GM12801 (cell line): ENCODE measurements around the gene ENOX2.

Source experiments
- TF ChIP-seq, protein P1 (sequence below): IDR thresholded peaks from one replicate; pipeline ENCODE4 v1.5.1; 2011; ENCODE audit warnings: control low read depth; ENCODE audit not compliant: insufficient read length; ENCODE audit errors: extremely low read depth

Gene ENOX2

DNA sequence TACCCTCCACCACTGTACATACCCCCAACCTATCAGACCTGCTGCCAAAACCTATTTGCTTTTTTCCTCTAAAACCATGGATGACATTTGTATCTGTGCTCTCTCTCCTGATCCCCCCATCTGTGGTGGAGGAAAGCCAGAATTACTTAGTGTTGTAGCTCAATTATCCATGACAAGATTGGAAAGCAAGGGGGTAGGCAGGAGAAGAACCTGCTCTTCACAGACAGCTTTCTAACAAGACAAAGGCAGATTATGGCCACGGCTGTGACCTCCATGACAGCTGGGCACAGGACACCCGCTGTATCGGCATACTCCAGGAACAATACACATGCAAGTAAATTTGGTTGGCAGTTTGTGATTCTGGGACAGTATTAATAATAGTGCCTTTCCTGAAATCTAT, 186.7 kb downstream of the ENOX2 start:
- TF ChIP-seq, protein P1, sequence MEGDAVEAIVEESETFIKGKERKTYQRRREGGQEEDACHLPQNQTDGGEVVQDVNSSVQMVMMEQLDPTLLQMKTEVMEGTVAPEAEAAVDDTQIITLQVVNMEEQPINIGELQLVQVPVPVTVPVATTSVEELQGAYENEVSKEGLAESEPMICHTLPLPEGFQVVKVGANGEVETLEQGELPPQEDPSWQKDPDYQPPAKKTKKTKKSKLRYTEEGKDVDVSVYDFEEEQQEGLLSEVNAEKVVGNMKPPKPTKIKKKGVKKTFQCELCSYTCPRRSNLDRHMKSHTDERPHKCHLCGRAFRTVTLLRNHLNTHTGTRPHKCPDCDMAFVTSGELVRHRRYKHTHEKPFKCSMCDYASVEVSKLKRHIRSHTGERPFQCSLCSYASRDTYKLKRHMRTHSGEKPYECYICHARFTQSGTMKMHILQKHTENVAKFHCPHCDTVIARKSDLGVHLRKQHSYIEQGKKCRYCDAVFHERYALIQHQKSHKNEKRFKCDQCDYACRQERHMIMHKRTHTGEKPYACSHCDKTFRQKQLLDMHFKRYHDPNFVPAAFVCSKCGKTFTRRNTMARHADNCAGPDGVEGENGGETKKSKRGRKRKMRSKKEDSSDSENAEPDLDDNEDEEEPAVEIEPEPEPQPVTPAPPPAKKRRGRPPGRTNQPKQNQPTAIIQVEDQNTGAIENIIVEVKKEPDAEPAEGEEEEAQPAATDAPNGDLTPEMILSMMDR: no peak

- TF ChIP-seq, protein P1: no peak
These were observed 187.7 kb downstream of the ENOX2 start for GRCh38 chrX:130715299-130715698.

GRCh38 chrX:130714665-130715064, 188.3 kb downstream of the ENOX2 start:
- TF ChIP-seq, protein P1: no peak

GRCh38 chrX:130714135-130714534, 188.9 kb downstream of the ENOX2 start:
- TF ChIP-seq, protein P1: no peak

GRCh38 chrX:130705591-130705990, 197.4 kb downstream of the ENOX2 start:
- TF ChIP-seq, protein P1: no peak

DNA sequence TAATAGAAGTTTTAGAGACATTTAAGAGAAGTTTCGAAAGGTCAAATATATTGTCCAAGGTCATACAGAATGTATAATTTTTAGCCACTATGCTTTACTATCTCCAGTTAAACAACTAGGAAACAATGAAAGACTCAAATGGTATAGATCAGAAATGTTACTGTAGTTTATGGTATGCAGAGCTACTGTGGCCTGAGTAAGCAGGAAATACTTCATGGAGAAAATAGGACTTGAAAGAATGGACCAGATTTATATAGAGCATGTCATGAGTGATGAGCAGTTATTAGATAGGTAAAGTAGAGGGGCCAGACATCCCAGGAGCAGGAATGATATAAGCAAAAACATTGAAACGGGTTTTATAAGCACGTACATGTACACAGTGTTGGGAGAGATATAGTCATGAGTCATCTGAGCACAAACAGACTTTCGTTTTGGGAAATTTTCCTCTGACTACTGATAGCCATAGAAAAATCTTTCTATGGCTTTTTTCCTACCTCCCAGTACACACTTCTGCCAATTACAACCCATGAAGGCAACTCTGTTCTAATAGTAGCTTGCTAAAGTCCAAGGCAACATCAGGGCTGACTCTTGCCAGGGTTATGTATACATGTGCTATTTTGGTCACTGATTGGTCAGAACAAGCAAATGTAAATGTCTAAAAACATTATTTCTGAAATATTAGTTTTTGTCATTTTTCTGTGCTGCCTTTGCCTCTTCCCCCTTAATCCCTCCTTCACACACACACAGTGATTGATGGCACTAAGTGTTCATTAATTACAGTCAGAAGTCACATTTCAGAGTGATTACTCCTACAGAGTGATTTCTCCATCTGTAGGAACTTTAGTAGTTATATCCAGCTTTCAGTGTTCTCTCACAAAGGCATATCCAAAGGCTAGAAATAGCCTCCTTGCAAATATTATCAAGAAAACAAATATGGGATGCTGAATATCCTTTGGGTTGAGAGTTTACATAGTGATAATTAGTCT, 198.7 kb downstream of the ENOX2 start:
- TF ChIP-seq, protein P1: no peak

DNA sequence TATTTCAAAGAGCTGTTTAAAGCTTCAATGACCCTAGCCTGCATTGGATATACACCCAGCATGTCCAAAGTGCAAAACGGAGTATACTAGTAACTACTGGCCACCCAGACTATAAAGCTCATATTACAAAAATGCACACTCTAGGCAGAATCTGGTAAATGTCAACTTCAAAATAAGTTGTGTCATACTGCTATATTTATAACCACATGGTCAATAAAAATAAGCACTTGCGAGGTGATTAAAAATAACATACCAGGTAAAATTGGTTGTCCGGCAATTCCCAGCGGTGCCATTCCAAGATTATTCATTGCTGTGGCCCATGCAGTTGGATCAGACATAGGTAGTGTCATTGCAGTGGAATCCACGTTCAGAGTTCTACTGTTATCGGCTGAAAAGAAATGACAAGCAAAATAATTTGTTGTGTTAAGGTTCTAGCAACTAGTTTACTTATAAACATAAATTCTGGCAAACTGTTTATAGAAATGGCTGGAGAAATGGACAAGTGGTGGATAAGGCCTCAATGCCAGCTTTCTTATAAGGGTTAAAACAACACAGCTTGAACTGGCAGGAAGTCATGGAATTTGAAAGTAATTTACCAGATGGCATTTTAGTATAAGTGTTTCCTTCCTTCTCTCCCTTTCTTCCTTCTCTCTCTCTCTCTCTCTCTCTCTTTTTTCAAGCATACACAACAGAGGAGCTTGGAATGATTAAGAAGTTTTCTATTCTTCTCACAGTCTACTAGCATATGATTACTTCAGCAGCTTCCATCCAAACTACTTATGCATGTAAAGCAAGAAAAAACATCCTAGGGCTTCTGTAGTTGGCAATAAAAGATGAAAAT, 199.9 kb downstream of the ENOX2 start:
- TF ChIP-seq, protein P1: no peak
